GM18873 (cell line): ENCODE results near the gene ADCK1.
"Not testable (repeated sequence)": the region's sequence is repeated elsewhere in the genome, so short reads cannot be mapped to it uniquely, and the experiment has no call there.

Experiments used
- ATAC-seq: cut with Tn5 transposase; IDR thresholded peaks from one replicate; pipeline ENCODE4 v1.9.1; 2021; ENCODE audit warnings: mild to moderate bottlenecking, moderate library complexity, moderate number of reproducible peaks; ENCODE audit not compliant: unreplicated experiment, low FRiP score

The ADCK1 gene

GRCh38 chr14:77799863-77800730 lies at the start of gene ADCK1:
Gene ADCK1, plus strand, starts transcription at chr14:77800109. Its CDS starts 18,870 bp downstream, at chr14:77818979.
- ATAC-seq: peak; percentile 88

DNA sequence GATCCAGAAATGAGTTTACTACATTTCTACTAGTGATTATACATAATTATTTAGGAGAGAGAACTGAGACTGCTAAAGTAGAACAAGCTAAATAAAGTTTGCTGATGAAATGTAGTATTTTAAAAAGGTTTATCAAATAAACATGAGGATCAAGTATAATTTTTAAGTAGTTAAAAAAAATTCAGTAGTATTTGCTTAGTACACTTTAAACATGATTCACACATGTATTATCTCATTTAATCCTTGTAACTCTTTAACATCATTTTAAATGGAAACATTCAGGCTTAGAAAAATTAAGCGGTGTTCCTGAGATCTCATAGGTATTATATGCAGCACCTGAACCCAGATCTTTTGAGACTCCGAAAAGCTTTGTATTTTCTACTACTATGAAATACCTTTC lies 47.6 kb upstream of the ADCK1 start:
- ATAC-seq: no peak

GRCh38 chr14:77752799-77753516 lies 47.0 kb upstream of the ADCK1 start:
- ATAC-seq: no peak

GRCh38 chr14:77760381-77761204 lies 39.3 kb upstream of the ADCK1 start, which contains the start of gene SNW1:
Gene SNW1, minus strand, starts transcription at chr14:77761156. Its CDS starts 29 bp downstream, at chr14:77761127.
- peak; percentile 93 for ATAC-seq

DNA sequence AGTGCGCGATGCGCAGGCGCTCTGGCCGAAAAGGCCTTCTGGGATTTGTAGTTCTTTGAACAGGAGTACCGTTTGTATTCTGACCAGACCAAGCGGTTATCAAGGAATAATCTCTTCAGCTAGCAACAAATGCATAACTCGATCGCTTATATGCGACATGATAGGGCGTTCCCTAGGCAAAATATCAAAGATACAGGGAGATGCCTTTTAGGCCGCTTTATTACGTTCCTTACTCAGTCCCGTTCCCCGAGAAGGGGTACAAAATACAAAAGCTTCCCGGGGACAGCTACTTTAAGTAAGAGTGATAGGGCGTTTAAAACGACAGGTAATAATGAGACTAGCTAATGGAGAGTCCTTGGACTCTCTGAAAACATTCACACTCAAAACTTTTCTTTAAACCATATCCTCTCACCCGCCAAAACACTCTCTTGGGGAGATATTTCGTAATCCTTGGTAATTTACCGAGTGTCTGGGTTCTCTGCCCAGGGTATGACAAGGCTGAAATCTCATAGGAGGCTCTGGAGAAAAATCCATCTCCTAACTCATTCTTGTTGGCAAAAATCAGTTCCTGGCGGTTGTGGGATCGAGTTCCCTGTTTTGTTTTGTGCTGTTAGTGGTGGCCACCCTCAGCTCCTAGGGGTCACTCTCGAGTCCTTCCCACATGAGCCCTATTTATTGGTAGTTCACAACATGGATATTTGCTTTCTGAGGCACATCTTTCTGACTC lies 38.5 kb upstream of the ADCK1 start:
- ATAC-seq: peak; percentile 24

GRCh38 chr14:77763316-77763715 lies 36.6 kb upstream of the ADCK1 start:
- ATAC-seq: no peak

- no peak for ATAC-seq
Observed at GRCh38 chr14:77763978-77764377, 35.9 kb upstream of the ADCK1 start.

DNA sequence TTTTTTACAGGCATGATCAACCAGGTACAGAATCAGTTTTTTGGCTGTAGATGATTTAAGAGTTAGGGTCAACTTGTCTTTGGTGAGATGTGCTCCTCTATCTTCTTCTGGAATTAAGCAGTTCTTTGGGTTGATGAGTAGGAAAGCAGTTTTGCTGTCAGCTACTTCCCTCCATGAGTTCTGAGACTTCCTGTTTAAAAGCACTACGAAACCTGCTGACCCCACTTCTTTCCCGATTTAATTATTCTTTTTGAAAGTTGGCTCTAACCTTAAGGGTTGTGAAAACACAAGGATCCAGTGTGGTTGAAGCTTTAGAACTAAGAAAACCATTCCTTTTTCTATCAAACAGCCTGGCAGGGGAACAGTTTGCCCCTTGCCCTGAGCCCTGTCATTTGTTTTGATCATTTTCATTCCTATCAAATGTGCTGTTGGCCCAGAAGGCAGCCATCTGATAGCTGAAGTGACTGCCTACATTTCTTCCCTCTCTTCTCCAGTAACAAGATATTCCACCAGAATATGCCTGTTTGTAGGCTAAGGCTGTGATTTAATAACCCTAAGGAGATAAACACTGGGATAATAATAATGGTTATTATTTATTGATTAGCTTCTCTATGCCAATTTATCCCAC lies 31.4 kb upstream of the ADCK1 start:
- ATAC-seq: not testable (repeated sequence)

GRCh38 chr14:77773966-77774365 lies 25.9 kb upstream of the ADCK1 start:
- ATAC-seq: not testable (repeated sequence)

DNA sequence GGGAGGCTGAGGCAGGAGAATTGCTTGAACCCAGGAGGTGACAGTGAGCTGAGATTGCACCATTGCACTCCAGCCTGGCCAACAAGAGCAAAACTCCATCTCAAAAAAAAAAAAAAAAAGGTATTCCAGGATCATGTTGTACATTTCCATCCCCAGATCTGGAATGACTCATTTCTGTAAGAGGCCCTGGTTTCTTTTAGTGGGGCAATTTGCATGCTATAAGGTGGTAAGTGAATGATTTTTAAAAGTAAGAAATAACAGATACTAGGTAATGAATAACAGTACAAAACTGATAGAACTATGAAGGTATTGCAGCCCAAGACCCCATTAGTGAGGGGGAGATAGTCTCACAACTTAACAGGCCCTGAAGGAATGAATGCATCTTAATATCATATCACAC lies 17.7 kb upstream of the ADCK1 start:
- no peak for ATAC-seq

DNA sequence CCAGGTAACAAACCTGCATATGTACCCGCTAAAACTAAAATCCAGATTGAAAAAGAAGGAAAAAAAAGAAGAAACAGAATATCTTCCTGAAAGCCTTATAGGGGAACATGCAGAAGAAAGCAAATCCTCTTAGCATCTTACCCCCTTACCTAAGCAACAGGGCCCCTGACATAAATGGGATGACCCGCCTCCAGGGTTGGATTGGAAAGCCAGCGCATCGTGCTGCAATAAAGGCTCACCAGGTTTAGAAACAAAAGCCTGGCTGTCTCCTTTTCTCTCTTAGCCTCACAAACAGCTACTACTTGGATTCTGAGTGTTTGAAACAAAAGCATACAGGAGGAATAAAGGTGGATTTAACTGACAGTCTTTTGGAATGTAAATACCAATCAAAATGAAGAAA lies 13.8 kb upstream of the ADCK1 start:
- no peak for ATAC-seq

DNA sequence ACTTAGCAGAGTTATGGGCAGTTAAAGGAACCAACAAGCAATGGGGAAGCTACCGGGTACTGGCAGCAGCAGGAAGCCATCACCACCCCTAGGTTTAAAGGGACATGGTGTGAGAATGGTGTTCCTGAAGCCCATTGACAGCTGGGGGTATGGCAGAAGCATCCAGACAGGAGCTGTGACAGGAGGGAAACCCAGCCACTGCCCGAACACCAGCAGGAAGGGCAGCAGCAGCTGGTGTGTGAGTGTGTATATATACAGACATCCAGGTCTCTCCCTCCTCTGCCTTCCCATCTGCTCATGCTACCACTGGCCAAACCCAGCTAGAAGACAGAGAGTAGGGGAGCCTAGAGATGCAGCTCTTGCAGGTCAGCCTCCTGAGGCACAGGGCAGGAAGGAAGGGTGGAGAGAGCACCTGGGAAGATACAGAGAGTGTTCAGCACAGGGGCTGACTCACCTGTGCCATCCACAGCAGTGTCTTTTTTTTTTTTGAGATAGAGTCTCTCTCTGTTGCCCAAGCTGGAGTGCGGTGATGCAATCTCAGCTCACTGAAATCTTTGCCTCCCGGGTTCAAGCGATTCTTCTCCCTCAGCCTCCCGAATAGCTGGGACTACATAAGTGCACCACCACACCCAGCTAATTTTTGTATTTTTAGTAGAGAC lies 9.2 kb upstream of the ADCK1 start:
- ATAC-seq: no peak

DNA sequence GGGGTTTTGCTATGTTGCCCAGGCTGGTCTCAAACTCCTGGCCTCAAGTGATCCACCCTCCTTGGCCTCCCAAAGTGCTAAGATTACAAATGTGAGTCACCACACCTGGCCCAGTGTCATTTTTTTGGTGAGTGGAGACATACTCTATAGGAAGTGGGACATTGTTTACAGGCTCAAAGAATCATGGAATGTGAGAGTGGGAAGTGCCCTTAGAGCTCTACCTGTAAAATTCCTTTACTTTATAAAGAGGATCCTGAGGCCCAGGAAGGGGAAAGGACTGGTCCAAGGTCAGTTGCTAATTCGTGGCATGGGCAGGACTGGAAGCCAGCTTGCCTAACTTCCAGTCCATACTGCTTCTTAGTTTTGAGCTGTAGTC lies 8.7 kb upstream of the ADCK1 start:
- no peak for ATAC-seq

DNA sequence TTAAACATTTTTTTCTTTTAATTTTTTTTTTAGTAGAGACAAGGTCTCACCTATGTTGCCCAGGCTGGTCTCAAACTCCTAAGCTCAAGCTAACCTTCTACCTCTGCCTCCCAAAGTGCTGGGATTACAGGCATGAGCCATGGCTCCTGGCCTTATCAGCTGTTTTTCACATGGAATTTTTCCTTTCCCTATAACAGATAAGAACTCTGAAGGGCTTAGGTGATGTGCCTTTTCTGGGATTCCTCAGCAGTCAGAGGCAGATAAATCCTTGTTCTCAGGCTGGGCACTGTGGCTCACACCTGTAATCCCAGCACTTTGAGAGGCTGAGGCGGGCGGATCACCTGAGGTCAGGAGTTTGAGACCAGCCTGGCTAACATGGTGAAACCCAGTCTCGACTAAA lies 6.7 kb upstream of the ADCK1 start:
- ATAC-seq: not testable (repeated sequence)

GRCh38 chr14:77794357-77794756 lies 5.6 kb upstream of the ADCK1 start:
- ATAC-seq: no peak

- ATAC-seq: not testable (repeated sequence)
Observed at GRCh38 chr14:77799456-77799855, 453 bp upstream of the ADCK1 start.

DNA sequence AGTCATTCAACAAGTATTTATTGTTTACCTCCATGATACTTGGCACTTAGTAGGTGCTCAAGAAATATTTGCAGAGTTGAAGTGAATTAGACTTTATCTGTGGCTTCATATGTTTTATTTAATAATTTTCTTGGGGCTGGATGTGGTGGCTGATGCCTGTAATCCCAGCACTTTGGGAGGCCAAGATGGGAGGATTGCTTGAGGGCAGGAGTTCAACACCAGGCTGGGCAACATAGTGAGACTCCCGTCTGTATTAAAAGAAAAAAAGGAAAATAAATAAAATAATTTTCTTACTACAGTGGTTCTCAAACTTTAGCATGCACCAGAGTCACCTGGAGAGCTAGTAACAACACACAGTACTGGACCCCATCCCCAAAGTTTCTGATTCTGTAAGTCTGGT lies 905 bp downstream of the ADCK1 start:
- ATAC-seq: no peak

- no peak for ATAC-seq
Observed at GRCh38 chr14:77804592-77804991, 4.7 kb downstream of the ADCK1 start.

DNA sequence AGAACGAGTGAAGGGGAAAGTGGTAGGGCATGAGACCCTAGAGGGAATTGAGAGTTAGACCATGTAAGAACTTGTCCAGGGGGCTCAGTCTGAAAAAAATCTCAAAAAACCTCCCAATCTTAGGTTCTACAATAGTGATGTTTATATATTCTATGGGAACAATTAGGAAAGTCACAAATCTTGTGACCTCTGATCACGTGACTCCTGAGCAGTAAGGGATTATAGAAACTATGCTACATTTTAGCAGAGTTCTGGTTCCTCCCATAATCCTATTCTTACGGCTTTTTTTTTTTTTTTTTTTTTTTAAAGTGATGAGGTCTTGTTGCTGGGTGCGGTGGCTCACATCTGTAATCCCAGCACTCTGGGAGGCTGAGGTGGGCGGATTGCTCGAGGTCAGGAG lies 5.8 kb downstream of the ADCK1 start:
- no peak for ATAC-seq
